GM12878 (cell line): ENCODE measurements around the gene PTPRQ. TPM values are rescaled to one million over a fixed set of nuclear protein-coding genes. Genes with fewer than 3 reads are reported as not detected.

Source experiments
- ATAC-seq: fragments of 200-7000 bp; cut with Tn5 transposase; 3 replicates; pipeline ENCODE4 v1.9.1; 2020; ENCODE audit warnings: mild to moderate bottlenecking, moderate library complexity
- BruUV-seq: library from RNA; stranded (reverse); fragments of 400-500 nt; replicated peaks from 2 replicates; lab custom pipeline; 2021; lab: Mats Ljungman, UMichigan
- CTCF ChIA-PET: fragments of 300-600 bp; sonication (Branson Sonifier 250); formaldehyde crosslinking; extraction: SDS; loops from one replicate; lab custom pipeline; 2021; ENCODE audit warnings: inconsistent platforms; lab: Yijun Ruan, JAX
- POLR2A ChIA-PET: fragments of 350-600 bp; formaldehyde crosslinking; extraction: SDS; loops from one replicate; lab custom pipeline; 2021; ENCODE audit warnings: inconsistent platforms; lab: Charles Lee
- RAD21 ChIA-PET: fragments of 300-600 bp; sonication (Branson Sonifier 250); formaldehyde crosslinking; loops from one replicate; lab custom pipeline; 2023; ENCODE audit warnings: antibody characterized with exemption; ENCODE audit not compliant: unreplicated experiment; lab: Charles Lee
- SMC1A ChIA-PET: fragments of 300-600 bp; sonication (Branson Sonifier 250); formaldehyde crosslinking; loops from one replicate; lab custom pipeline; 2023; ENCODE audit not compliant: unreplicated experiment, uncharacterized antibody; lab: Charles Lee
- DNase-seq: peaks from one replicate; pipeline ENCODE4 v3.0.0-alpha.2; 2011; ENCODE audit warnings: low read depth, low spot score
- FAIRE-seq: peaks from 3 replicates; lab custom pipeline; 2011; peaks lifted over from hg19 to GRCh38; lab: Jason Lieb, UNC
- H2AFZ ChIP-seq: 2 replicates; pipeline ENCODE4 v1.6.0; 2011; ENCODE audit warnings: low read depth, low read length, control low read depth; ENCODE audit not compliant: control insufficient read depth
- H3K27ac ChIP-seq: 2 replicates; pipeline ENCODE4 v1.5.1; 2011; ENCODE audit warnings: control low read depth; ENCODE audit not compliant: control insufficient read depth, insufficient read depth
- H3K27me3 ChIP-seq, 2 experiments: replicated peaks in 1 of 2; 2 replicates each; pipeline versions ENCODE4 v1.6.0 to v1.6.1; 2011; ENCODE audit warnings: low read length in 1 of 2; ENCODE audit not compliant: control insufficient read depth in 2 of 2, insufficient read depth in 2 of 2
- H3K36me3 ChIP-seq, 2 experiments: 2 replicates each; pipeline ENCODE4 v1.5.1; 2011; ENCODE audit warnings: low read length in 1 of 2; ENCODE audit not compliant: control insufficient read depth in 2 of 2, insufficient read depth in 2 of 2
- H3K4me1 ChIP-seq: 2 replicates; pipeline ENCODE4 v1.6.1; 2011; ENCODE audit warnings: mild to moderate bottlenecking, low read length, moderate library complexity, mixed read lengths; ENCODE audit not compliant: control insufficient read depth, insufficient read depth
- H3K4me2 ChIP-seq: 2 replicates; pipeline ENCODE4 v1.6.0; 2011; ENCODE audit warnings: control low read depth; ENCODE audit not compliant: control insufficient read depth, insufficient read depth
- H3K4me3 ChIP-seq: fragments of 200-600 bp; sonication (generic); 2 replicates; pipeline ENCODE4 v1.5.1; 2016
- H3K79me2 ChIP-seq: 2 replicates; pipeline ENCODE4 v1.6.0; 2011; ENCODE audit warnings: low read length; ENCODE audit not compliant: control insufficient read depth, insufficient read depth
- H3K9ac ChIP-seq: 2 replicates; pipeline ENCODE4 v1.8.0; 2011; ENCODE audit warnings: low read length, control low read depth, mixed read lengths; ENCODE audit not compliant: control insufficient read depth, insufficient read depth
- H3K9me3 ChIP-seq: replicated peaks from 3 replicates; pipeline ENCODE4 v1.5.1; 2011; ENCODE audit warnings: mild to moderate bottlenecking, low read length; ENCODE audit not compliant: control insufficient read depth, insufficient read depth
- H4K20me1 ChIP-seq: 2 replicates; pipeline ENCODE4 v1.6.0; 2011; ENCODE audit not compliant: control insufficient read depth, insufficient read depth
- IRF4 ChIP-seq: IDR thresholded peaks from 2 replicates; pipeline ENCODE4 v1.6.1; 2011; ENCODE audit warnings: low read depth, low read length
- JUNB ChIP-seq: IDR thresholded peaks from 2 replicates; pipeline ENCODE4 v1.6.1; 2016; ENCODE audit warnings: antibody characterized with exemption, mild to moderate bottlenecking
- RAD21 ChIP-seq: IDR thresholded peaks from 2 replicates; pipeline ENCODE4 v1.6.1; 2011; ENCODE audit warnings: mild to moderate bottlenecking, low read depth, low read length, moderate library complexity; ENCODE audit not compliant: insufficient read depth
- WRNIP1 ChIP-seq: IDR thresholded peaks from 2 replicates; pipeline ENCODE4 v1.6.1; 2011; ENCODE audit warnings: low read depth, low read length, improper control_type of control experiment, borderline replicate concordance
- YBX1 ChIP-seq: fragments of 450-650 bp; IDR thresholded peaks from 2 replicates; pipeline ENCODE4 v1.6.1; 2016; ENCODE audit warnings: antibody characterized with exemption
- ZNF274 ChIP-seq: IDR thresholded peaks from one replicate; pipeline ENCODE4 v1.8.0; 2011; ENCODE audit not compliant: insufficient read length, insufficient read depth
- WGBS: methylation state at CpG from one replicate; pipeline ENCODE4 v1.1.6; 2016; ENCODE audit warnings: low lambda C conversion rate; ENCODE audit not compliant: insufficient replicate concordance, insufficient coverage; ENCODE audit errors: missing lambda C conversion rate; 5-methylcytosine and 5-hydroxymethylcytosine counted together
- in situ Hi-C: fragments of 300-500 bp; cut with MboI; formaldehyde crosslinking; loops from 9 replicates; pipeline ENCODE4 v1.14.3; 2018; ENCODE audit warnings: mixed read lengths
- intact Hi-C: fragments of 100-400 bp; cut with micrococcal nuclease; formaldehyde crosslinking; loops from one replicate; pipeline ENCODE4 v1.14.2; 2022; ENCODE audit not compliant: unreplicated experiment
- polyA plus RNA-seq, 11 experiments: library from polyadenylated mRNA; depleted of rRNA in 4 of 11; unstranded in 6 of 11; stranded (reverse) in 5 of 11; fragments of >200 nt; fragmentation: Nextera tagmentation in 4 of 11; fragmentation: Illumina TruSeq in 1 of 11; extraction: Ambion mirVana in 4 of 11; extraction: Trizol in 1 of 11; gene quantifications; 1 replicate in 1 of 11; 2 replicates in 10 of 11; pipeline versions ENCODE4 v1.2.1 to v1.2.3, GENCODE V29; 2011 to 2016; ENCODE audit warnings: inconsistent platforms in 2 of 11, missing spikeins in 2 of 11, low read depth in 1 of 11
- total RNA-seq, 4 experiments: library from RNA; depleted of rRNA in 3 of 4; stranded (reverse); fragments of >200 nt in 3 of 4; fragmentation: Illumina TruSeq in 1 of 4; extraction: Trizol in 1 of 4; gene quantifications; 2 replicates each; pipeline versions ENCODE4 v1.2.1 to v1.2.3, GENCODE V29; 2013 to 2021
- TF ChIP-seq, protein P1 (sequence below): IDR thresholded peaks from 2 replicates; pipeline ENCODE4 v1.6.1; 2012; ENCODE audit warnings: low read depth, low read length, improper control_type of control experiment
- TF ChIP-seq, protein P2 (sequence below): IDR thresholded peaks from 2 replicates; pipeline ENCODE4 v1.6.1; 2012; ENCODE audit warnings: improper control_type of control experiment, low read depth, low read length; ENCODE audit not compliant: insufficient replicate concordance
- TF ChIP-seq, protein P3 (sequence below): fragments of 450-650 bp; IDR thresholded peaks from 2 replicates; pipeline ENCODE4 v1.6.1; 2016; ENCODE audit warnings: mild to moderate bottlenecking
- TF ChIP-seq, protein P4 (sequence below): fragments of 450-650 bp; formaldehyde crosslinking; IDR thresholded peaks from 2 replicates; pipeline ENCODE4 v1.5.0; 2022; ENCODE audit warnings: mild to moderate bottlenecking, missing genetic modification characterization
- TF ChIP-seq, protein P5 (sequence below): fragments of 150-350 bp; IDR thresholded peaks from 2 replicates; pipeline ENCODE4 v1.6.1; 2016; ENCODE audit warnings: low read depth, low read length

The PTPRQ gene
- total and polyA plus RNA-seq, 10 of the 15 experiments (the other 5 are each of a cell fraction or from before 2014, with no cell fraction given): 0.01 TPM; not detected in 9

DNA sequence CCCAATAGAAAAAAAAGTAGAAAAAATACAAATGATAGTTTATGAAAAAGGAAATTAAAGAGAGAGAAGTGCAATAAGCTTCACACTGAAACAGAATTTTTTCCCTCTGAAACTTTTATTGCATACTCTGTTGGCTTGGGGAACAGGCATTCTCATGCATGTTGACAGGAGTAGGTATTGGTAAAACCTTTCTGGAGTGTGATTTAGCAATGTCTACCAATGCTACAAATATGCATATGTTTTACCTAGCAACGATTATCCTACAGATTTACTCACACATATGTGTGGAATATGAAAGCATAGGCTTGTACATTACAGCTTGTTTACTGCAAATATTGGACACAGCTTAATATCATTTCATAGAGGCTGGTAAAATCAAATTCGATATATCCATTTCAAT lies 137.7 kb downstream of the PTPRQ start:
- intact Hi-C loops: no loop called here
- H3K4me3 ChIP-seq: no peak overlapping the region
- no peak overlapping the region for H2AFZ ChIP-seq
- TF ChIP-seq, protein P1, sequence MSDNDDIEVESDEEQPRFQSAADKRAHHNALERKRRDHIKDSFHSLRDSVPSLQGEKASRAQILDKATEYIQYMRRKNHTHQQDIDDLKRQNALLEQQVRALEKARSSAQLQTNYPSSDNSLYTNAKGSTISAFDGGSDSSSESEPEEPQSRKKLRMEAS: no peak
- TF ChIP-seq IRF4: no peak
- TF ChIP-seq, protein P2, sequence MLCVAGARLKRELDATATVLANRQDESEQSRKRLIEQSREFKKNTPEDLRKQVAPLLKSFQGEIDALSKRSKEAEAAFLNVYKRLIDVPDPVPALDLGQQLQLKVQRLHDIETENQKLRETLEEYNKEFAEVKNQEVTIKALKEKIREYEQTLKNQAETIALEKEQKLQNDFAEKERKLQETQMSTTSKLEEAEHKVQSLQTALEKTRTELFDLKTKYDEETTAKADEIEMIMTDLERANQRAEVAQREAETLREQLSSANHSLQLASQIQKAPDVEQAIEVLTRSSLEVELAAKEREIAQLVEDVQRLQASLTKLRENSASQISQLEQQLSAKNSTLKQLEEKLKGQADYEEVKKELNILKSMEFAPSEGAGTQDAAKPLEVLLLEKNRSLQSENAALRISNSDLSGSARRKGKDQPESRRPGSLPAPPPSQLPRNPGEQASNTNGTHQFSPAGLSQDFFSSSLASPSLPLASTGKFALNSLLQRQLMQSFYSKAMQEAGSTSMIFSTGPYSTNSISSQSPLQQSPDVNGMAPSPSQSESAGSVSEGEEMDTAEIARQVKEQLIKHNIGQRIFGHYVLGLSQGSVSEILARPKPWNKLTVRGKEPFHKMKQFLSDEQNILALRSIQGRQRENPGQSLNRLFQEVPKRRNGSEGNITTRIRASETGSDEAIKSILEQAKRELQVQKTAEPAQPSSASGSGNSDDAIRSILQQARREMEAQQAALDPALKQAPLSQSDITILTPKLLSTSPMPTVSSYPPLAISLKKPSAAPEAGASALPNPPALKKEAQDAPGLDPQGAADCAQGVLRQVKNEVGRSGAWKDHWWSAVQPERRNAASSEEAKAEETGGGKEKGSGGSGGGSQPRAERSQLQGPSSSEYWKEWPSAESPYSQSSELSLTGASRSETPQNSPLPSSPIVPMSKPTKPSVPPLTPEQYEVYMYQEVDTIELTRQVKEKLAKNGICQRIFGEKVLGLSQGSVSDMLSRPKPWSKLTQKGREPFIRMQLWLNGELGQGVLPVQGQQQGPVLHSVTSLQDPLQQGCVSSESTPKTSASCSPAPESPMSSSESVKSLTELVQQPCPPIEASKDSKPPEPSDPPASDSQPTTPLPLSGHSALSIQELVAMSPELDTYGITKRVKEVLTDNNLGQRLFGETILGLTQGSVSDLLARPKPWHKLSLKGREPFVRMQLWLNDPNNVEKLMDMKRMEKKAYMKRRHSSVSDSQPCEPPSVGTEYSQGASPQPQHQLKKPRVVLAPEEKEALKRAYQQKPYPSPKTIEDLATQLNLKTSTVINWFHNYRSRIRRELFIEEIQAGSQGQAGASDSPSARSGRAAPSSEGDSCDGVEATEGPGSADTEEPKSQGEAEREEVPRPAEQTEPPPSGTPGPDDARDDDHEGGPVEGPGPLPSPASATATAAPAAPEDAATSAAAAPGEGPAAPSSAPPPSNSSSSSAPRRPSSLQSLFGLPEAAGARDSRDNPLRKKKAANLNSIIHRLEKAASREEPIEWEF: no peak
- TF ChIP-seq, protein P3, sequence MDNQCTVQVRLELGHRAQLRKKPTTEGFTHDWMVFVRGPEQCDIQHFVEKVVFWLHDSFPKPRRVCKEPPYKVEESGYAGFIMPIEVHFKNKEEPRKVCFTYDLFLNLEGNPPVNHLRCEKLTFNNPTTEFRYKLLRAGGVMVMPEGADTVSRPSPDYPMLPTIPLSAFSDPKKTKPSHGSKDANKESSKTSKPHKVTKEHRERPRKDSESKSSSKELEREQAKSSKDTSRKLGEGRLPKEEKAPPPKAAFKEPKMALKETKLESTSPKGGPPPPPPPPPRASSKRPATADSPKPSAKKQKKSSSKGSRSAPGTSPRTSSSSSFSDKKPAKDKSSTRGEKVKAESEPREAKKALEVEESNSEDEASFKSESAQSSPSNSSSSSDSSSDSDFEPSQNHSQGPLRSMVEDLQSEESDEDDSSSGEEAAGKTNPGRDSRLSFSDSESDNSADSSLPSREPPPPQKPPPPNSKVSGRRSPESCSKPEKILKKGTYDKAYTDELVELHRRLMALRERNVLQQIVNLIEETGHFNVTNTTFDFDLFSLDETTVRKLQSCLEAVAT: no peak
- no peak for TF ChIP-seq YBX1
- no peak for TF ChIP-seq ZNF274
- TF ChIP-seq, protein P4, sequence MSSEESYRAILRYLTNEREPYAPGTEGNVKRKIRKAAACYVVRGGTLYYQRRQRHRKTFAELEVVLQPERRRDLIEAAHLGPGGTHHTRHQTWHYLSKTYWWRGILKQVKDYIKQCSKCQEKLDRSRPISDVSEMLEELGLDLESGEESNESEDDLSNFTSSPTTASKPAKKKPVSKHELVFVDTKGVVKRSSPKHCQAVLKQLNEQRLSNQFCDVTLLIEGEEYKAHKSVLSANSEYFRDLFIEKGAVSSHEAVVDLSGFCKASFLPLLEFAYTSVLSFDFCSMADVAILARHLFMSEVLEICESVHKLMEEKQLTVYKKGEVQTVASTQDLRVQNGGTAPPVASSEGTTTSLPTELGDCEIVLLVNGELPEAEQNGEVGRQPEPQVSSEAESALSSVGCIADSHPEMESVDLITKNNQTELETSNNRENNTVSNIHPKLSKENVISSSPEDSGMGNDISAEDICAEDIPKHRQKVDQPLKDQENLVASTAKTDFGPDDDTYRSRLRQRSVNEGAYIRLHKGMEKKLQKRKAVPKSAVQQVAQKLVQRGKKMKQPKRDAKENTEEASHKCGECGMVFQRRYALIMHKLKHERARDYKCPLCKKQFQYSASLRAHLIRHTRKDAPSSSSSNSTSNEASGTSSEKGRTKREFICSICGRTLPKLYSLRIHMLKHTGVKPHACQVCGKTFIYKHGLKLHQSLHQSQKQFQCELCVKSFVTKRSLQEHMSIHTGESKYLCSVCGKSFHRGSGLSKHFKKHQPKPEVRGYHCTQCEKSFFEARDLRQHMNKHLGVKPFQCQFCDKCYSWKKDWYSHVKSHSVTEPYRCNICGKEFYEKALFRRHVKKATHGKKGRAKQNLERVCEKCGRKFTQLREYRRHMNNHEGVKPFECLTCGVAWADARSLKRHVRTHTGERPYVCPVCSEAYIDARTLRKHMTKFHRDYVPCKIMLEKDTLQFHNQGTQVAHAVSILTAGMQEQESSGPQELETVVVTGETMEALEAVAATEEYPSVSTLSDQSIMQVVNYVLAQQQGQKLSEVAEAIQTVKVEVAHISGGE (CRISPR knock-in tag): no peak
- TF ChIP-seq WRNIP1: no peak
- no peak for TF ChIP-seq JUNB
- TF ChIP-seq RAD21: no peak
- TF ChIP-seq, protein P5, sequence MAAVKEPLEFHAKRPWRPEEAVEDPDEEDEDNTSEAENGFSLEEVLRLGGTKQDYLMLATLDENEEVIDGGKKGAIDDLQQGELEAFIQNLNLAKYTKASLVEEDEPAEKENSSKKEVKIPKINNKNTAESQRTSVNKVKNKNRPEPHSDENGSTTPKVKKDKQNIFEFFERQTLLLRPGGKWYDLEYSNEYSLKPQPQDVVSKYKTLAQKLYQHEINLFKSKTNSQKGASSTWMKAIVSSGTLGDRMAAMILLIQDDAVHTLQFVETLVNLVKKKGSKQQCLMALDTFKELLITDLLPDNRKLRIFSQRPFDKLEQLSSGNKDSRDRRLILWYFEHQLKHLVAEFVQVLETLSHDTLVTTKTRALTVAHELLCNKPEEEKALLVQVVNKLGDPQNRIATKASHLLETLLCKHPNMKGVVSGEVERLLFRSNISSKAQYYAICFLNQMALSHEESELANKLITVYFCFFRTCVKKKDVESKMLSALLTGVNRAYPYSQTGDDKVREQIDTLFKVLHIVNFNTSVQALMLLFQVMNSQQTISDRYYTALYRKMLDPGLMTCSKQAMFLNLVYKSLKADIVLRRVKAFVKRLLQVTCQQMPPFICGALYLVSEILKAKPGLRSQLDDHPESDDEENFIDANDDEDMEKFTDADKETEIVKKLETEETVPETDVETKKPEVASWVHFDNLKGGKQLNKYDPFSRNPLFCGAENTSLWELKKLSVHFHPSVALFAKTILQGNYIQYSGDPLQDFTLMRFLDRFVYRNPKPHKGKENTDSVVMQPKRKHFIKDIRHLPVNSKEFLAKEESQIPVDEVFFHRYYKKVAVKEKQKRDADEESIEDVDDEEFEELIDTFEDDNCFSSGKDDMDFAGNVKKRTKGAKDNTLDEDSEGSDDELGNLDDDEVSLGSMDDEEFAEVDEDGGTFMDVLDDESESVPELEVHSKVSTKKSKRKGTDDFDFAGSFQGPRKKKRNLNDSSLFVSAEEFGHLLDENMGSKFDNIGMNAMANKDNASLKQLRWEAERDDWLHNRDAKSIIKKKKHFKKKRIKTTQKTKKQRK: no peak

More for the DNA sequence above, 137.7 kb downstream of the PTPRQ start:
- no peak for DNase-seq
- H3K4me2 ChIP-seq: no peak overlapping the region
- no peaks in the 10 kb centered on the region for H4K20me1 ChIP-seq
- in situ Hi-C loops: no loop called here
- RAD21 ChIA-PET: no interaction called here
- no peaks in the 10 kb centered on the region for H3K79me2 ChIP-seq
- WGBS: 0% methylated on average over 2 of the region's 2 CpGs
- no TSS peak for BruUV-seq
- H3K36me3 ChIP-seq: no peaks in the 10 kb centered on the region
- no peaks in the 10 kb centered on the region for H3K27me3 ChIP-seq
- no peaks in the 10 kb centered on the region for H3K4me1 ChIP-seq
- H3K27ac ChIP-seq: no peak overlapping the region
- SMC1A ChIA-PET: no interaction called here
- no peak for FAIRE-seq
- H3K9ac ChIP-seq: no peak overlapping the region
- POLR2A ChIA-PET: no interaction called here
- H3K9me3 ChIP-seq: no peaks in the 10 kb centered on the region
- CTCF ChIA-PET: no interaction called here
- no peak for ATAC-seq
